ENCODE results near the gene ARMC5. TPM values are rescaled to one million over a fixed set of nuclear protein-coding genes. Genes with fewer than 3 reads are reported as not detected.

ARMC5 gene
- total and polyA plus RNA-seq, 9 of the 15 experiments (the other 6 are each of a cell fraction or from before 2014, with no cell fraction given), result 0.11 to 13.5 (median 2.1) TPM

- TF ChIP-seq ZNF347 (CRISPR knock-in tag; IDR thresholded peaks at IDR 0.05; ENCODE audit: low read depth) (no peak), ELF2 (CRISPR knock-in tag; IDR thresholded peaks at IDR 0.05) (no peak), ETV6 (IDR thresholded peaks at IDR 0.05; ENCODE audit: borderline replicate concordance in 1 of 2, low read depth in 2 of 2, low read length in 1 of 2) (no peak), ETV6 (CRISPR knock-in tag; IDR thresholded peaks at IDR 0.05; ENCODE audit: borderline replicate concordance) (no peak), SAP30 (IDR thresholded peaks at IDR 0.05; ENCODE audit: borderline replicate concordance, insufficient read depth, low read depth, low read length, poor library complexity, severe bottlenecking) (no peak), ZZZ3 (IDR thresholded peaks at IDR 0.05) (no peak), ARID1B (IDR thresholded peaks at IDR 0.05) (0 out of 2 replicates have a peak, but pooled peaks have one; percentile 15), CBFA2T3 (IDR thresholded peaks at IDR 0.05) (peak; percentile 46), SRSF1 (IDR thresholded peaks at IDR 0.05; ENCODE audit: low read depth, low read length) (no peak), CCNT2 (IDR thresholded peaks at IDR 0.05; ENCODE audit: borderline replicate concordance, extremely low read depth, insufficient read length, low read depth, low read length) (no peak), MECOM (CRISPR knock-in tag; IDR thresholded peaks at IDR 0.05) (peak; percentile 68), LCOR (CRISPR knock-in tag; IDR thresholded peaks at IDR 0.05) (no peak), JUN (IDR thresholded peaks at IDR 0.05; ENCODE audit: borderline replicate concordance, low read depth, low read length) (peak; percentile 55; the same call in 1 of the 2 replicates), JUN (CRISPR knock-in tag; IDR thresholded peaks at IDR 0.05; ENCODE audit: borderline replicate concordance) (no peak), L3MBTL2 (IDR thresholded peaks at IDR 0.05) (peak; percentile 47; the same call in 1 of the 2 replicates), JUND (IDR thresholded peaks at IDR 0.05; ENCODE audit: borderline replicate concordance, low read depth, low read length) (peak; percentile 40; the same call in 1 of the 2 replicates), JUND (tag; IDR thresholded peaks at IDR 0.05; ENCODE audit: borderline replicate concordance, low read depth, low read length) (no peak), FOSL1 (tag; conservative IDR thresholded peaks at IDR 0.05) (peak; percentile 49), DACH1 (IDR thresholded peaks at IDR 0.05; ENCODE audit: partially characterized antibody) (no peak)
- TF ChIP-seq, protein P1, sequence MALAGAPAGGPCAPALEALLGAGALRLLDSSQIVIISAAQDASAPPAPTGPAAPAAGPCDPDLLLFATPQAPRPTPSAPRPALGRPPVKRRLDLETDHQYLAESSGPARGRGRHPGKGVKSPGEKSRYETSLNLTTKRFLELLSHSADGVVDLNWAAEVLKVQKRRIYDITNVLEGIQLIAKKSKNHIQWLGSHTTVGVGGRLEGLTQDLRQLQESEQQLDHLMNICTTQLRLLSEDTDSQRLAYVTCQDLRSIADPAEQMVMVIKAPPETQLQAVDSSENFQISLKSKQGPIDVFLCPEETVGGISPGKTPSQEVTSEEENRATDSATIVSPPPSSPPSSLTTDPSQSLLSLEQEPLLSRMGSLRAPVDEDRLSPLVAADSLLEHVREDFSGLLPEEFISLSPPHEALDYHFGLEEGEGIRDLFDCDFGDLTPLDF (CRISPR knock-in tag; IDR thresholded peaks at IDR 0.05), result no peak
- TF ChIP-seq, protein P2, sequence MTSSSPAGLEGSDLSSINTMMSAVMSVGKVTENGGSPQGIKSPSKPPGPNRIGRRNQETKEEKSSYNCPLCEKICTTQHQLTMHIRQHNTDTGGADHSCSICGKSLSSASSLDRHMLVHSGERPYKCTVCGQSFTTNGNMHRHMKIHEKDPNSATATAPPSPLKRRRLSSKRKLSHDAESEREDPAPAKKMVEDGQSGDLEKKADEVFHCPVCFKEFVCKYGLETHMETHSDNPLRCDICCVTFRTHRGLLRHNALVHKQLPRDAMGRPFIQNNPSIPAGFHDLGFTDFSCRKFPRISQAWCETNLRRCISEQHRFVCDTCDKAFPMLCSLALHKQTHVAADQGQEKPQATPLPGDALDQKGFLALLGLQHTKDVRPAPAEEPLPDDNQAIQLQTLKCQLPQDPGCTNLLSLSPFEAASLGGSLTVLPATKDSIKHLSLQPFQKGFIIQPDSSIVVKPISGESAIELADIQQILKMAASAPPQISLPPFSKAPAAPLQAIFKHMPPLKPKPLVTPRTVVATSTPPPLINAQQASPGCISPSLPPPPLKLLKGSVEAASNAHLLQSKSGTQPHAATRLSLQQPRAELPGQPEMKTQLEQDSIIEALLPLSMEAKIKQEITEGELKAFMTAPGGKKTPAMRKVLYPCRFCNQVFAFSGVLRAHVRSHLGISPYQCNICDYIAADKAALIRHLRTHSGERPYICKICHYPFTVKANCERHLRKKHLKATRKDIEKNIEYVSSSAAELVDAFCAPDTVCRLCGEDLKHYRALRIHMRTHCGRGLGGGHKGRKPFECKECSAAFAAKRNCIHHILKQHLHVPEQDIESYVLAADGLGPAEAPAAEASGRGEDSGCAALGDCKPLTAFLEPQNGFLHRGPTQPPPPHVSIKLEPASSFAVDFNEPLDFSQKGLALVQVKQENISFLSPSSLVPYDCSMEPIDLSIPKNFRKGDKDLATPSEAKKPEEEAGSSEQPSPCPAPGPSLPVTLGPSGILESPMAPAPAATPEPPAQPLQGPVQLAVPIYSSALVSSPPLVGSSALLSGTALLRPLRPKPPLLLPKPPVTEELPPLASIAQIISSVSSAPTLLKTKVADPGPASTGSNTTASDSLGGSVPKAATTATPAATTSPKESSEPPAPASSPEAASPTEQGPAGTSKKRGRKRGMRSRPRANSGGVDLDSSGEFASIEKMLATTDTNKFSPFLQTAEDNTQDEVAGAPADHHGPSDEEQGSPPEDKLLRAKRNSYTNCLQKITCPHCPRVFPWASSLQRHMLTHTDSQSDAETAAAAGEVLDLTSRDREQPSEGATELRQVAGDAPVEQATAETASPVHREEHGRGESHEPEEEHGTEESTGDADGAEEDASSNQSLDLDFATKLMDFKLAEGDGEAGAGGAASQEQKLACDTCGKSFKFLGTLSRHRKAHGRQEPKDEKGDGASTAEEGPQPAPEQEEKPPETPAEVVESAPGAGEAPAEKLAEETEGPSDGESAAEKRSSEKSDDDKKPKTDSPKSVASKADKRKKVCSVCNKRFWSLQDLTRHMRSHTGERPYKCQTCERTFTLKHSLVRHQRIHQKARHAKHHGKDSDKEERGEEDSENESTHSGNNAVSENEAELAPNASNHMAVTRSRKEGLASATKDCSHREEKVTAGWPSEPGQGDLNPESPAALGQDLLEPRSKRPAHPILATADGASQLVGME (CRISPR knock-in tag; IDR thresholded peaks at IDR 0.05), result no peak
- TF ChIP-seq, protein P3, sequence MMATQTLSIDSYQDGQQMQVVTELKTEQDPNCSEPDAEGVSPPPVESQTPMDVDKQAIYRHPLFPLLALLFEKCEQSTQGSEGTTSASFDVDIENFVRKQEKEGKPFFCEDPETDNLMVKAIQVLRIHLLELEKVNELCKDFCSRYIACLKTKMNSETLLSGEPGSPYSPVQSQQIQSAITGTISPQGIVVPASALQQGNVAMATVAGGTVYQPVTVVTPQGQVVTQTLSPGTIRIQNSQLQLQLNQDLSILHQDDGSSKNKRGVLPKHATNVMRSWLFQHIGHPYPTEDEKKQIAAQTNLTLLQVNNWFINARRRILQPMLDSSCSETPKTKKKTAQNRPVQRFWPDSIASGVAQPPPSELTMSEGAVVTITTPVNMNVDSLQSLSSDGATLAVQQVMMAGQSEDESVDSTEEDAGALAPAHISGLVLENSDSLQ (IDR thresholded peaks at IDR 0.05), result 0 out of 2 replicates have a peak, but pooled peaks have one; percentile 12
These were observed 14.9 kb downstream of the ARMC5 start (continued) for GRCh38 chr16:31474173-31474714.
